Stimulated activated CD8-positive, alpha-beta memory T cell treated with anti-CD3 and anti-CD28 coated beads, Interleukin-7, amount 100 ng/mL, for 48 hours (primary cell): ENCODE measurements around the gene ARSG.
"Not testable (repeated sequence)": the region's sequence is repeated elsewhere in the genome, so short reads cannot be mapped to it uniquely, and the experiment has no call there.

Experiments used
- DNase-seq, 2 donors: peaks; one replicate each; pipeline ENCODE4 v3.0.0-alpha.2; 2020; ENCODE audit warnings: low read depth in 1 of 2; ENCODE audit errors: extremely low read depth in 1 of 2

The ARSG gene

DNA sequence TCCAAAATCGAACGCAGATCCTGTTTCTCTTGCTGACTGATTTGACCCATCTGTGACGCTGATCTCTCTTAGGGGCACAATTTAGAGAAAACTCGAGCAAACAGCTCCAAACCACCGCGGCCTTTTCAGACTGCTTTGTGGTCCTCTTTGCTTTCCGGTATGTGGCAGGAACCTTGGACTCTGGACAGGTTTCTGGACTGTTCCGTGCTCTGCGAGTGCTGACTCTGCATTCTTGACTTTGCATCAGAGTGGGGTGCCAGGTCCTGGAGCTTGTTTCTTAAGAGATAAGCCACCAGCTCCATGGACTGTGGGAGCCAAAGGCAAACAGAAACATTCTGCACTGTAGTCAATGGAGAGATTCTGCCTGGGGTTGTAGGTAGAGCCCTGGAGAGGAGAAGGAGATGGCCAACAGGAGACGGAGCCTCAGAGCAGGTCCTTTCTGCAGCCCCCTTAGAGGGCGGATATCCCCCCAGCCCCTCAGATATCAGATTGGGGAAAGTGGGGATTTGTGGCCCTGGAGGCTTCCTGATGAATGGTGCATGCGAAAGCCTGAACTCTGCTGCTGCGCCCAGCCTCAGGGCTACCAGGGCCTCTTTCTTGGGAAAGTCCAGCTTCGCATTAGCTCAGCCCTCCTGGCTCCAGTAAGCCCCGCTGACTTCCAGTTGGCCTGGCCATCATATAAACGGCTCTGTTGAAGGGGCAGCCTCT lies 100.4 kb downstream of the ARSG start:
- DNase-seq: no peak

DNA sequence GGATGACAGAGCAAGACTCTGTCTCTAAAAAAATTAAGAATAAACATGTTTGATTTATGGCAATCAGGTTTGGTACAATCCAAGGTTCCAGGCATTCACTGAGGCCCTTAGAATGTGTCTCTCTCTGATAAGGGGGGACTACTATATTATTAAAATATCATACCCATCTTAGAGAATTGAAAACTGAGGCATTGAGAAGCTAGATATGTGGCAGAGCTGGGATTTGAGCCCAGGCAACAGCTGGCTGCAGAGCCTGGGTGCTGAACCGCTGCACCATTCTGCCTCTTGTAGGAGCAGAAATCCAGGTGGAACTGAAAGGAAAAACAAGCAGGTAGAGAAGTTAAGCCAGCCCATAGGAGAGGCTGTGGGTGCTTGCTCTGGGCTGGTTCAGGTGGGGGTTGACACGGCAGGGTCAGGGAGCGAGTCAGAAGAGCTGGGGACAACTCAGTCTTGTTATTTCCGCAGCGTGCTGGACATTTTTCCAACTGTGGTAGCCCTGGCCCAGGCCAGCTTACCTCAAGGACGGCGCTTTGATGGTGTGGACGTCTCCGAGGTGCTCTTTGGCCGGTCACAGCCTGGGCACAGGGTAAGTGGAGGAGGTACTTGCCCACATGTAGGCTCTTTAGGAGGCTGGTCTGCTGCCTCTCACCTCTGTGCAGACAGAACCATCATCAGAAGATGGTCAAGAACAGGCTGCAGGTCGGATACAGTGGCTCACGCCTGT lies 103.5 kb downstream of the ARSG start:
- no peak for DNase-seq

DNA sequence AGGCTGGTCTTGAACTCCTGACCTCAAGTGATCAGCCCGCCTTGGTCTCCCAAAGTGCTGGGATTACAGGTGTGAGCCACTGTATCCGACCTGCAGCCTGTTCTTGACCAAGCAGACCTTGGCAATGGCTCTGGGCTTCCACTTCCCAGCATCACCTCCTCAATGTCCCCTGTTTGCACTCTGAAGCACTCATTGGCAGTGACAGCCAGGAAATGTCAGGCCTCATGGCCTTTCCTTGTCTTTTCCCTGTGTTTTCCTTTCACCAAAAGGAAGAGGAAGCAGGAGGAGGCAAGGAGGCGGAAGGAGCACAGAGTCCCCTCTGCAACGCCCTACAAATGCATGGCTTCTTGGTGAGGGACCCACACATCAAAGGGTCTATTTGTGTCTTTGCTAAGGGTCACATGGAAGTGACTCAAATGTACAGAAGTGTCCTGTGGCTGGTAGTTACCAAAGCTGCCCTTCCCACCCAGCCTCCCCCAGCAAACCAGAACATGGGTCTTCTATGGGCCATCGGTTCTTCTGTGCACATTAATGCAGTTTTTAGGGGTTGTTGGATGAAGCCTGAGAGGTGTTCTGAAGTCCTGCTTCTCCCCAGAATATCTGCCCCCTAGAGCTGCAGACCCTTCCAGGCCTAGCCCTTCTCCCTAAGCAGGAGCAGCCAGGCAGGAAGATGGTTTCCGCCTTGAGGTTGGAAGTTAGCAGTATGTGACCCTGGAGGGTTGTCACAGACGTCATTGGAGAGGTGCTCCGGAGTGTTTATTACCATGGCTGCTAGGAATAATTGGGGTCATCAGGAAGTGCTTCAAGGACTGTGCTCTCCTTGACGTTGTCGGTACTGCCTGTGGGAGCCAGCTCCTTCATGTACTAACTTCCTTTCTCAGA lies 105.2 kb downstream of the ARSG start:
- no peak for DNase-seq

DNA sequence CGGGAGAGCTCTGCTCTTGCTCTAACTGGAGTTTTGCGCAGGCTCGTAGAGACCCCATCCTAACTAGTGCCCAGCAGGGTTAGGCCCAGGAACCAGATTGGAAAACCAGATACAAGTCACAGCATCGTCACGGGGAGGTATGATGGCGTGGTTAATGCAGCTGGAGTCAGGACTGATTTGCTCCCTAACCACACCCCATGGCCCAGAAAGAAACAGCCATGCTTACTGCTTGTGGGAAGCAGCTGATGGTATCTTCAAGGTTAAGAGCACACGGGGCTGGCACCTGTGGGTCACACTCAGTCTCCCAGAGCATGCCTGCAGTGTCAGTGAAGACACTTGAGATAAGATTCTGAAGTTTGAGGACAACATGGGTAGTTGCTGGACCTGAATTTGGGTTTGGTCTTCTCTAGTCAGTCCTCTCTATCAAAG lies 105.8 kb downstream of the ARSG start:
- no peak for DNase-seq

DNA sequence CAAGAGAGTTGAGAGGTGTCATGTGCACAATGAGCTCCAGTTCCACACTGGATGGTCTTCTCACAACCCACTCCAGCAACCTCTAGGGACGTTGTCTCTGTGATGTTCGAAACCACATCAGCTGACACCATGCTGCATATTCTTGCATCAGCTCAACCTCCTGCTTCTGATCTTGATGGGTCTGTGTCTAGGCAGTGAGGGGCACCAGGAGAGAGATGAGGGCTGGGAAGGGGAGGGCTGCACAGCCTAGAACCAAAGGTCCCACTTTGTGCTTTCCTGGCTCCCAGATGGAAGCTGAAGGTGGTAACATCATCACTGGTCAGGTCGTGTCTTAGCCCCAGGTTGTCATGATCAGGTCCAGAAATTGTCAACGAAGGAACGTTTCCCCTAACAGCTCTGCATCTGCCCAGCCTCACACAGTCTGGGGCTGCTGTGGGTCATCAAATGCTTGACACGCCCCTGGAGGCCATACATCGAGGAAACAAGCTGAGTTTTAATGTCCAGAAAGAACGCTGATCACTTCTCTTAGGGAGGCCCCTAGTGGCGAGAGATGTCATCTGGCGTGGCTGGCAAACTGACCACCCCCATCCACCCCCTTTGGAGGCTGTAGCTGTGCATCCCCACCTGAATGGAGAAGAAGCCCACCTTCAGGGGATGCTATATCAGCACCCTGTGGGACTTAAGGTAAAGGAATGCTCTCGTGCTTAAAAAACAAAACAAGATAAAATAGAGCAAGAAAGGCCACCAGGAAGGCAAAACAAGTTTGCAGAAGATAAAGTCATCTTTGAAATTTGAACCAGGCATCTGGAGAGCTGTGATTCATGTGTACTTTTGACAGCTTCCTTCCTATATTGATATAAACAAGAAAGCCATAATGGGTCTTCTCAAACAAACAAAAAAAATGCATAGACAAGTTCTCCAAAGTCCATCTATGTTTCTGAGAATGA lies 107.7 kb downstream of the ARSG start:
- peak in 1 of 2 donors; percentile 28 for DNase-seq

DNA sequence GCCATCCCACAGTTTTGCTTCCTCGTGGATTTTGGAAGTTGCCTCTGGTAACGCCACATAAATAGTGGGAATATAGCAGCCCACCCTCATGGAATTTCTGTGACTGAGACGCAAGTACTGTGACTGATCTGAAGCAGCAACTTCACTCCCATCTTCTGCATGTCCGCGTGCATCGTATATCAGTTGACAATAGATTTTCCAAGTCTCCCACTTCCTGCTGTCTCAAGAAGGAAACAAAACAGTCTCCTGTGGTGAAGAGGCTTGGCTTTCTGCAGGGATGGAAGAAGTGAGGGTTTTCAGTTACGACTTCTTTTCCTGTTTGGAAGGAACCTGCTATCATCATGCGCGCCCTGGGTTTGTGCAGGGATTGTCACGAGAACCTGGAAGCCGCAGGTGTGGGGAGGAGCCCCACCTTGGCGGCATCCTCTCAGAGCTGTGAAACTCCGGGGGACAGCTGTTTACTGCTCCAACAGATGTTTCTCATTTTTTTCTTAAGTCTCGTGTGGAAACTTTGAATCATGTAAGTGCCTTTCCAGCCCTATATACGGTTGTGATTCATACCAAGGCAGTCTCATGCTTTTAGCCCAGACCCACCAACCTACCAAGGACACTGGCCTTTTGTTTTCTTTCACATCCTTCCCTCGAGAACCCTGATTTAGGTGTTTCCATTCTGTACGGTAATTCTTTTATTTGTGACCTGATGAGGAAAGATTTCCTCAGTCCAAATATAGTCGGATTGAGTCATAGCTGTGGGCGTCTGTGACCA lies 108.5 kb downstream of the ARSG start:
- peak in 1 of 2 donors; percentile 32 for DNase-seq

DNA sequence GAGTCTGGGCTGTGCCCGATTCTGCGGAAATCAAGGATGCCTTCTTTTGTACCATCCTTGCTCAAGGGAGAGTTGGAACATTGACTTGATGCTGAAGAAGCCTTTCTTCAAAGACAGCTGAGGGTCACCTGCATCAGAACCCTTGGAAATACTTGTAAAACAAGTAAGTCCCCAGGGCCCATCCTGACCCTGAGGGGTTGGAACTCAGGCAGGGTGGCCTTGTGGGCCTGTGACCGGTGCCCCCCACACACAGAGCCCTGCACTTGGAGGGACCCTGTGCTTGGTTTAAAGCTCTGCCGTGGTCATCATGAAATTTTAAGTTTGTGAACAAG lies 109.1 kb downstream of the ARSG start:
- DNase-seq: no peak

DNA sequence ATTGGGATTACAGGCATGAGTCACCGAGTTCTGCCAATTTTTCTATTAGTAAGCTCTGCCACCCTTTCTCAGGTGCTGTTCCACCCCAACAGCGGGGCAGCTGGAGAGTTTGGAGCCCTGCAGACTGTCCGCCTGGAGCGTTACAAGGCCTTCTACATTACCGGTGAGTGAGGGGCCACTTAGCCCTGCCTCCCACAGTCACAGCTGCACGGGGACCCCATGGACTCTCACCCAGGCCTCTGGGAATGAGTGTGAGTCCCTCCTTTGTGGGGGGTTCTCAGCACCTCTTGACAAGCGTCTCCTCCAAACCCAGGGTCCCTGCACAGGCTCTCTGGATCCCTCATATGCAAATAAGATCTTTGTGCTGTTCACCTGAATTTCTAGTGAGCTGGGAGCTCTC lies 110.0 kb downstream of the ARSG start:
- no peak for DNase-seq

DNA sequence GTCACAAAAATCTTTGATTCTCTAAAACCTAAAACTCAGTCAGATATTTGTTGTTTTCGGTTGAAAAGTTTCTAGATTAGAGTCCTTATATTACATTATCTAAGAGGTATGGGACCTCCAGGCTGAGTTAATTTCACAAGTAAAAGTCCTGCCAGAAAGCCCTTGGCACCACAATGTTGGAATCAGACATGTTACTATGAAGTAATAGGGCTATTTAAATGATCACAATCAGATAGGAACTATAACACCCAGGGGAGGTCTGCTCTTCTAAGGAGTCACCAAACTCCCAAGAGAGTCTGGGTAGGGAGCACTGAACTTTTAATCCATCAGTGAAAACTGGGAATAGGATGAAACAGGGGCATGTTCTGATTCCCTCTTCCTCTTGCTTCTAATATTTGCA lies 111.8 kb downstream of the ARSG start:
- DNase-seq: no peak

DNA sequence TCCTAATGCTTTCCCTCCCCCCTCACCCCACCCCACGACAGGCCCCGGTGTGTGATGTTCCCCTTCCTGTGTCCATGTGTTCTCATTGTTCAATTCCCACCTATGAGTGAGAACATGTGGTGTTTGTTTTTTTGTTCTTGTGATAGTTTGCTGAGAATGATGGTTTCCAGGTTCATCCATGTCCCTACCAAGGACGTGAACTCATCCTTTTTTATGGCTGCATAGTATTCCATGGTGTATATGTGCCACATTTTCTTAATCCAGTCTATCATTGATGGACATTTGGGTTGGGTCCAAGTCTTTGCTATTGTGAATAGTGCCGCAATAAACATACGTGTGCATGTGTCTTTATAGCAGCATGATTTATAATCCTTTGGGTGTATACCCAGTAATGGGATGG lies 112.5 kb downstream of the ARSG start:
- not testable (repeated sequence) for DNase-seq

DNA sequence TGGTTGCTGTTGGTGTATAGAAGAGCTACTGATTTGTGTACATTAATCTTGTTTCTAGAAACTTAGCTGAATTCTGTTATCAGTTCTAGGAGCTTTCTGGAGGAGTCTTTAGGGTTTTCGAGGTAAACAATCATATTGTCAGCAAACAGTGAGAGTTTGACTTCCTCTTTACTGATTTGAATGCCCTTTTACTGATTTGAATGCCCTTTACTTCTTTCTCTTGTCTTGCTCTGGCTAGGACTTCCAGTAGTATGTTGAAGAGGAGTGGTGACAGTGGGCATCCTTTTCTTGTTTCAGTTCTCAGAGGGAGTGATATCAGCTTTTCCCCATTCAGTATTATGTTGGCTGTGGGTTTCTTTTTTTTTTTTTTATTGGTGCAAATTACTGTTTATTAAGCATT lies 116.4 kb downstream of the ARSG start:
- DNase-seq: not testable (repeated sequence)

DNA sequence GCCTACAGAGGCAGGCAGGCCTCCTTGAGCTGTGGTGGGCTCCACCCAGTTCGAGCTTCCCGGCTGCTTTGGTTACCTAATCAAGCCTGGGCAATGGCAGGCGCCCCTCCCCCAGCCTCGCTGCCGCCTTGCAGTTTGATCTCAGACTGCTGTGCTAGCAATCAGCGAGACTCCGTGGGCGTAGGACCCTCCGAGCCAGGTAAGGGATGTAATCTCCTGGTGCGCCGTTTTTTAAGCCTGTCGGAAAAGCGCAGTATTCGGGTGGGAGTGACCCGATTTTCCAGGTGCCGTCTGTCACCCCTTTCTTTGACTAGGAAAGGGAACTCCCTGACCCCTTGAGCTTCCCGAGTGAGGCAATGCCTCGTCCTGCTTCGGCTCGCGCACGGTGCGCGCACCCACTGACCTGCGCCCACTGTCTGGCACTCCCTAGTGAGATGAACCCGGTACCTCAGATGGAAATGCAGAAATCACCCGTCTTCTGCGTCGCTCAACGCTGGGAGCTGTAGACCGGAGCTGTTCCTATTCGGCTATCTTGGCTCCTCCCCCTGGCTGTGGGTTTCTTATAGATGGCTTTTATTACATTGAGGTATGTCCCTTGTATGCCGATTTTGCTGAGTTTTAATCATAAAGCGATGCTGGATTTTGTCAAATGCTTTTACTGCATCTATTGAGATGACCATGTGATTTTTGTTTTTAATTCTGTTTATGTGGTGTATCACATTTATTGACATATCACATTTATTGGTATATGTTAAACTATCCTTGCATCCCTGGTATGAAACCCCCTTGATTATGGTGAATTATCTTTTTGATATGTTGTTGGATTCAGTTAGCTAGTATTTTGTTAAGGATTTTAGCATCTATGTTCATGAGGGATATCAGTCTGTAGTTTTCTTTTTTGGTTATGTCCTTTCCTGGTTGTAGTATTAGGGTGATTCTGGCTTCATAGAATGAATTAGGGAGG lies 122.6 kb downstream of the ARSG start:
- peak; percentile 14 to 62 for DNase-seq

DNA sequence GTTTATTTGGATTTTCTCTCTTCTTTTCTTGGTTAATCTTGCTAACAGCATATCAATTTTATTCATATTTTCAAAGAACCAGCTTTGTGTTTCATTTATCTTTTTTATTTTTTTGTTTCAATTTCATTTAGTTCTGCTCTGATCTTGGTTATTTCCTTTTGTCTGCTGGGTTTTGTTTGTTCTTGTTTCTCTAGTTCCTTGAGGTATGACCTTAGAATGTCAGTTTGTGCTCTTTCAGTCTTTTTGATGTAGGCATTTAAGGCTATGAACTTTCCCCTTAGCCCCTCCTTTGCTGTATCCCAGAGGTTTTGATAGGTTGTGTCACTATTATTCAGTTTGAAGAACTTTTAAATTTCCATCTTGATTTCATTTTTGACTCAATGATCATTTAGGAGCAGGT lies 123.6 kb downstream of the ARSG start:
- DNase-seq: not testable (repeated sequence)

DNA sequence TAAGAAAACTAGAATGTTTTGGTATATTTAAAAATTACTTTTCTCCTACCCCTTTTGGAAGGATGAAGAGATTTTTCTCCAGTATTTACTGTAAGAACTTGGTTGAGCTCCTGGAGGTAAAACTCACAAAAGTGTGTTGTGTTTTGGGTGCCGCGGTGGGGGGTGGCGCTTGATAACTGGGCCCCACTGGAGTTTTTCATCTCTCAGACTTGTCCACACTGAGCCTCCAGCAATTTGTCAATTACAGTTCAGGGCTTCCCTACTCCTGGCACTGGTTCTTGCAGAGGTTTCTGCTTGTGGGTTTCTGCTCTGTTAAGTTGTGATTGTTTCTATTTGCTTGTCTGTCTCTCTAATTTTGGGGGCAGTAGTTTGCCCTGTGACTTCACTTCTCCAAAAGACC lies 126.0 kb downstream of the ARSG start:
- no peak for DNase-seq

DNA sequence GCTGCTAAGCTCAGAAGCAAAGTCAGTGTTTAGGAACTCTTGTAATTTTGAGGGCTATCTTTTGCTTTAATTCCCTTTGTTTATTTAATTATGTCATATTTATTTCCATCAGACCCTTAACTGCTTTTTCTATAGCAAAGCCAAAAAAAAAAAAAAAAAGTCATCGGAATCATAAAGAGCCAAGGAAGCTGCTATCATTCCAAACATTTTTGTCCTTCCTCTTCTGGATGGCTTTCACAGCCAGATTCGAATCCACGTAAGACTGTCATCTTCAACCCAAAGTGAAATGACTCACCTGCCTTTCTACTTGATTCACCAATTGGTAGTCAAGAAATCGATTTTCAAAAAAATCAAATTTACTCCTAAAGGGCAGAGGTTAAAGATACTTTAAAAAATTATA lies 127.6 kb downstream of the ARSG start:
- DNase-seq: no peak

DNA sequence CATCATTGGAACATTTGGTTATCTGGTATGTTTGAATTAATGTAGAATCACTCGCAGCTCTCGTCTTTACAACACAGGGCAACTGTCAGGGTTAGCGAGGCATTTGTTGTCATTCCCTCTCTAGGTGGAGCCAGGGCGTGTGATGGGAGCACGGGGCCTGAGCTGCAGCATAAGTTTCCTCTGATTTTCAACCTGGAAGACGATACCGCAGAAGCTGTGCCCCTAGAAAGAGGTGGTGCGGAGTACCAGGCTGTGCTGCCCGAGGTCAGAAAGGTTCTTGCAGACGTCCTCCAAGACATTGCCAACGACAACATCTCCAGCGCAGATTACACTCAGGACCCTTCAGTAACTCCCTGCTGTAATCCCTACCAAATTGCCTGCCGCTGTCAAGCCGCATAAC lies 128.8 kb downstream of the ARSG start:
- no peak for DNase-seq

DNA sequence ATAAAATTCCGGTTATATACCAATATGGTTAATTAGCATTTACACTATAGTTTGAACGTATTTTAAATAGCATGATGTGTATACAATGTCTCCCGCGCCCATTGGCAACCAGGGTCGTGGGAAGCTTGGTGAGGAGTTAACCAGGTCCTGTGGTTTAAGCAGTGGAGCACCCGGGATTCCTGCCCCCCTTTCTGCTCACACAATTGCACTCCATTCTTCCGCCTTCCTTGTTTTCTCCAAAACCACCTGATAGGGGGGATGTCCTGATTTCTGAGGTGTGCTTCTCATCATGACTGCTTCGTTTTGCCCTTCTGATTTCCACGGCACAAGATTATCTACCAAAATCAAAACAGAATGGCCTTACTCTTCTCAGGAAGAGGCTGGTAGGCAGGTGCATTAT lies 130.2 kb downstream of the ARSG start:
- DNase-seq: no peak

DNA sequence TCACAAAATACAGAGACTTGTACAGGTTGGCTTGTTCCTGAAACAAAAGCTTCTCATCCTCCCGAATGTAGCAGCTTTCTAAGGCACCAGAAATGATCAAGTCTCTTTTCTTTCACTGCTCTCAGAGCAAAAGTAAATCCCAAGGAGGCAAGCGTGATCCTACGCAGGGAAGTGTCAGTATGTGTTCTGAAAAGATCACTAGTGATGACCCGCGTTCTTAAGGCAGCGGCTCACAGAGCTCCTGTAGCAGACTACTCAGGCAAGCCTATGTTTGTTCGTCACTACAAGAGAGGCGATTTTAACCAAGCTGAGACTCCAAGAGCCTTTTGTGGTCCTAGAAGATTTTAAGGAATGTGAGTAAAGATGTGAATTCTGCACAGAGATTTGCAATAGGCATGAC lies 131.5 kb downstream of the ARSG start:
- no peak for DNase-seq

DNA sequence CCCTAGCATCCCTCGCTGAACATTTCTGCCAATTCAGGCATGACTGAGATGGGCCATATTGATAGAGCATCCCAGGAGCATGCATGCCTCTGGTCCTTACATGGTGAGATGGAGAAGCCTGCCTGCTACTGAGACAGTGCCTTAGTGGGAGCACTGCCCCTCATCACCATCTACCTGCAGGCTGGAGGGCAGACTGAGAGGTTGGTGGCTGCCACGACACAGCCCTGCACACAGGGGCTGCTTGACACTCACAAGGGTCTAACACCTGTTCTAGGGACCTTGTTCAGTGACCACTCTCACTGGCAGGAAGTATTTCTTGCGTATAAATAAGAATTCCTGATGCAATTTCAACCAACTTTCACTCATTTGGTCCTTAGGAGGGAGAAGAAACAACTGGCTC lies 132.0 kb downstream of the ARSG start:
- DNase-seq: no peak
